T-helper 22 cell (primary cell): Measurements from ENCODE around the gene ASXL2.
"Not testable (repeated sequence)": the region's sequence is repeated elsewhere in the genome, so short reads cannot be mapped to it uniquely, and the experiment has no call there.

Source experiments
- DNase-seq: peaks from one replicate; pipeline ENCODE4 v3.0.0-alpha.2; 2020; ENCODE audit warnings: low read depth

The ASXL2 gene

GRCh38 chr2:25735835-25736234 lies 142.5 kb downstream of the ASXL2 start:
- no peak for DNase-seq

GRCh38 chr2:25728559-25728958 lies 149.7 kb downstream of the ASXL2 start:
- DNase-seq, result no peak

DNA sequence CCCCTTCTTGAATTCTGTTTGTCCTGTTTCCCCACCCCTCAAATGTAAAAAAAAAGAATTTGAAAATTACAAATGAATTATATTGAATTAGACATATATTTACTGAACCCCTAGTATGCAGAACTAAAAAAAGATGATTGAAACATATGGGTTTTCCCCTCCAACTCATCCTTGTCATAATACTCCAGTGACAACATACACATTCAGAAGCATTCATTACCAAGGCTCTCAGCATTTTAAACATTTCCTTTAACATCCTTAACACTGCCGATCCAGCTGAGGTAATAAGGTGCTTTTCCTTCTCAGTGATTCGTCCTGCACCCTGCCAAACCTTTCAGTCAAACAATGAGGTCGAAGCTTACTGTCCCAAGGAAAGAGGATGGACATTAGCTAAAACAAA lies 151.8 kb downstream of the ASXL2 start:
- DNase-seq, result no peak

GRCh38 chr2:25725877-25726276 lies 152.4 kb downstream of the ASXL2 start:
- no peak for DNase-seq

DNA sequence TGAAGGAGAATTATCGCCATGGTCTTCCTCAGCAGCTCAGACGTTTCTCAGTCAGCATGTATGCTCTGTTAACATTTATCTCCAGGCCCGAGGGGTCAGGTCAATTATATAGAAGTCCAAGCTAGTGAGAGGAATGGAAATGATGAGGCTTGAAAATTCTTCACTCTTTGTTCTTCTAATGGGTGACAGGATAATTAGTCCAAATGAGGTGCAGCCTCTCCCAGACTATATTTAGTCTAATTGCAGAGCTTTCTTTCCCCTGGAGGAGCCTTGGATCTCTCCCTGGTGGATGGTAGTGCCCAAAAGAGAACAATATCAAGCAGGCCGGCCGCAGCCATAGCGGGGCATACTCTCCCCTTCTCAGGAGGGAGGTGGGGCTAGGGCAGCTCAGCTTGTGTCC lies 153.5 kb downstream of the ASXL2 start:
- DNase-seq, result no peak

GRCh38 chr2:25722224-25722623 lies 156.1 kb downstream of the ASXL2 start:
- DNase-seq, result no peak

DNA sequence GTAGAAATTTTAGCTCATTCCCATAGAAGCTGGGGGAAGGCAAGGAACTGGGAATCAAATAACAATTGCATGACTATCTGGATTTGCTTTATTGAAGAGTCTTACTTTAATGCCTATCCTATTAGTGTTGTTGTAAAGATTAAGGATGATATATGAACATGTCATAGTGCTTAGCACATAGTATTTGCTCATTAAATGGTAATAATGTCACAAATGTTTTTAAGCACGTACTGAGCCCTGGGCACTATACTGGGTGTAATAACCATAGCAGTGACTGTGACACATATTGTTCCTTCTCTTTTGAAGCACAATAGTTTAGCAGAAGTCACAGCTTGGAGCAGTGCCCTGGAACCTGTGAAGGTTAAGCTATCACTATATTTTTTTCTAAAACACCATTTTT lies 157.7 kb downstream of the ASXL2 start:
- no peak for DNase-seq

- no peak for DNase-seq
These were observed 163.5 kb downstream of the ASXL2 start for GRCh38 chr2:25714740-25715139.

GRCh38 chr2:25712455-25712854 lies 165.8 kb downstream of the ASXL2 start:
- DNase-seq, result no peak

GRCh38 chr2:25711675-25712354 lies 166.5 kb downstream of the ASXL2 start:
- DNase-seq, result no peak

- DNase-seq, result no peak
These were observed 167.5 kb downstream of the ASXL2 start for GRCh38 chr2:25710750-25711149.

DNA sequence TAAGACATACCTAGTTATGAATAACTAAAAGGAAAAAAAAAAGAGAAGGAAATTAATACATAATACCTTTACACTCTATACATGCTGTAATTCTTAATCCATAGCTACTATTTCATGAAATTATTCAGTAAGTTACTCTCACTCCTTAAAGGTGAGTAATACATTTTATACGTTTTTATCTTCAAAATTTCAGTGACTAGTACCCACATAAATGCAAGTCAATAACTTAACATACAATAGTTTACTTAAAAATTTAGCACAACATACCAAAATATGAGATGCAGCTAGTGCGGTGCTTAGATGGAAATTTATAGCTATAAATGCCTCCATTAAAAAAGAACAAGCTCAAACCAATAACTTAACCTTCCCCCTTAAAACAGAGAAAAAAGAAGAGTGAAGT lies 168.9 kb downstream of the ASXL2 start:
- no peak for DNase-seq

DNA sequence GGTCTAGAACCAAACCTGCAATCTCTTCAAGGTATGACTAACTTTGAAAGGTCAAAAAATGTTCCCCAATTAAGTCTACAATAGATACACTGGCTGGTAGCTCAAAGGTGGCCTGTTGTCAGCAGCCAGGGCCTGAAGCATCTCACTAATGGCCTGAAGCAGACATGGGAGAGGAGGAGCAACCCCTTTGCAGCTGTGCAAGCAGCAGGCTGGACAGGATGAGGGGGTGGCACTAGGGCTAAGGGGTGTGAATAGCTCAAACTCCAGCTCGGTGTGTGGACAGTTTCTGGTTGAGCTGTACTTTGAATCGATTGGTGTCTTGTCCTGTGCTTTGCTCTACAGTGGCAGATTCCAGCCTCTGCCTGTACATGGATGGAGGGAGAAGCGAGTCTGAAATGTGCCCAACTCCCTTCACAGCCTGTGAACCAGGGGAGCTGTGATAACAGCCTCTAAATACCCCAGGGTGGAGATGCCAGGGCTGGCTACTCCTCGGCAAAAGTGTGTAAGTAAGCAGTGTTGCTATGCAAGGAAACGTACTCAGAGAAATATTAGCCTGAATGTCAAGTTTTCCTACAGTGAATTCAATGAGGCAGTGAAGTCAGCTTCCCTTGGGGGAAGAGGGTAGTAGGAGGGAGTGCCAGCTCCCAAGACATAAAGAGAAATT lies 170.2 kb downstream of the ASXL2 start:
- no peak for DNase-seq

- not testable (repeated sequence) for DNase-seq
These were observed 172.7 kb downstream of the ASXL2 start for GRCh38 chr2:25705575-25705974.

DNA sequence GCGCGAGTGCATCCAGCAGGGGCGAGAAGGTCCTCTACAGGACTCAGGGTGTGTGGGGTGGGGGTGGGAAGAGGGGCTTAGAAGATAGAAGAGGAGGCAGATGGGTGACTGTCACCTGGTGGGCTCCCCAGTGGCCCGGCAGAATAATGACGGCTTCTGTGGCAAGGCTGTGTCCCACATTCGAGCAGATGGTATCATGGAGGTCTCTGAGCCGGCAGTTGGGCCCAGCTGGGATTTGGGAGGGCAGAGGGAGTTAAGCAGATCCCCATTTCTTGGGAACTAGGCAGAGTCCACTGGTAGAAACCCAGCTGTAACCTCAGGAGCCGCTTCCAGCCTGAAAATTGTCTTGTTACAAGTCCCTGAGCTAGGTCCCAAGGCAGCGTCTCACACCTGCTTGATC lies 176.5 kb downstream of the ASXL2 start:
- DNase-seq, result no peak

GRCh38 chr2:25700221-25700660 lies 178.0 kb downstream of the ASXL2 start:
- DNase-seq, result no peak

DNA sequence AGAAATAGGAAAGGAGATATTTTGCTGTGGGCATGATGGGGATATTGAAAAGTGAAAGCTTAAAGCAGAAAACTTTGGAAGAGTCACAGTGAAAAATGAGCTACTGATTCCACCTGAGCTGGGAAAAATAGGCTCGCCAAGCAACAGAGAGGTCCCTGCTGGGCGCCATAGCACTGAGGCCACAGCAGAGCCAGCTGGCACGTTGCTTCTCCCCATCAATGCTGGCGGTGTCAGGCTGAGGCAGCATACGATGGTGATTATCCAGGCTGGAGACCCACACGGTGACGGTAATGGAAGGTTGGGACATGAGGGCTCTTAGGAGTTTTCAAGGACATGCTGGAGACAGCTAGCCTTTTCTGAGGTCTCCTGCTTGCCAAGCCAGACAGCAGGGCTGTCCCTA lies 179.1 kb downstream of the ASXL2 start:
- no peak for DNase-seq

- no peak for DNase-seq
These were observed 179.5 kb downstream of the ASXL2 start for GRCh38 chr2:25698752-25699151.

- no peak for DNase-seq
These were observed 180.5 kb downstream of the ASXL2 start for GRCh38 chr2:25697559-25698341.

DNA sequence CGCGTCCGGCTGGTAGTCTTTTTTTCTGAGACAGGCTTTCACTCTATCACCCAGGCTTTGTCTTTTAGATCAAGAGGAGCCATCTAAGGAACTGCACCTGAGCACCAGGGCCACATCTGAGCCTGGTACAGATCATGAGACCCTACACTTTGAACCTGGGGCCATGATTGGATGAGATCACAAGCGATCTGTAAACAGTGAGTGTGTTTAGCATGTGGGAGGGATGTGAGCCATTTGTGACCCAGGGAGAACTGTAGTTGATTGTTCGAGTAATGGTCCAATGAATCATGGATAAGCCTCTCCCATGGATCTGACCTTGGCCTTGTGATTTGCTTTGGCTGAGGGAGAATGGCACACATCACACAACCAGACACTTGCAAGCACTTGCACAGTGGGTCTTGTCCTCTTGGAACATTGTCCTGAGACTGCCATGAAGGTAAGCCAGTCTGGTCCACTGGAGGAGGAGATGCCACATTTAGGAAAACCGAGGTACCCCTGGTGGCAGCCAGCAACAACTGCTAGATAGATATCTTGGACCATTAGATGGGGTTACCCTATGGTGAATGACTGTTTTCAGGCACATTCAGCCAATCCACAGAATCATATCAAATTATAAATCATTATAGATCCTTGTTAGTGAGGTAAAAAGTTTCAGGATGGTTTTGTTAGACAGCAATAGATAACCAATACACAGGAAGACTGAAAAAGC lies 185.4 kb downstream of the ASXL2 start:
- DNase-seq, result no peak

DNA sequence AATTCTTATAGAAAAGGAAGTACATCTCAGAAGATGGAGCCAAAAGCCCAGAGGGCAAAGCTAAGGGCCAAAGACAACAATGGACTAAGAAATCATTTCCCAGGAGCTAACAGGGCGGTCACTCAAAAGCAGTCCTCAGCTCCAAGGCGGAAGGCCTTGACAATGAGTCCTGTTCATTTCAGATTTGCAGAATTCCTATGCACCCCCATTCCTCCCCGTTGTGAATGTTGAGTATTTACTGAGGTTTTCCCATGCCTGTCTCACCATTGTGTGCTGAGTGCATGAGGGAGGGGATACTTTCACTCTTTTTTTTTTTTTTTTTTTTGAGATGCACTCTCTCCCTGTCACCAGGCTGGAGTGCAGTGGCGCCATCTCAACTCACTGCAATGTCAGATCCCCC lies 186.1 kb downstream of the ASXL2 start:
- no peak for DNase-seq

DNA sequence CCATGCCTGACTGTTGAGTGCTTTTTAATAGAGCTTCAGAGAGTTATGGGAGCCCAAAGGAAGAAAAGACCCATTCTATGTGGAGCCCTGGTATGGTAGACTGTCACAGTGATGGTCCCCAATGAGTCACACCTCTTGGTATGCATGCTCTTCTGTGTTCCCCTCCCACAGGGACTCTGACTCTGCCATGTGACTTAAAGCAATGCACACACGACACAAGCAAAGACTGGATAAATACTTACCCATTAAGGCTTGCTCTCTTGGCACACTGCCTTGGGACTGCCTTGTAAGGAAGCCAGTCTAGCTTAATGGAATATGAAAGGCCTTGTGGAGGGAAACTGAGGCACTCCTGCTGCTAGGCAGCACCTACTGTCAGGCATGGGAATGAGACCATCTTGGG lies 188.2 kb downstream of the ASXL2 start:
- DNase-seq, result no peak

DNA sequence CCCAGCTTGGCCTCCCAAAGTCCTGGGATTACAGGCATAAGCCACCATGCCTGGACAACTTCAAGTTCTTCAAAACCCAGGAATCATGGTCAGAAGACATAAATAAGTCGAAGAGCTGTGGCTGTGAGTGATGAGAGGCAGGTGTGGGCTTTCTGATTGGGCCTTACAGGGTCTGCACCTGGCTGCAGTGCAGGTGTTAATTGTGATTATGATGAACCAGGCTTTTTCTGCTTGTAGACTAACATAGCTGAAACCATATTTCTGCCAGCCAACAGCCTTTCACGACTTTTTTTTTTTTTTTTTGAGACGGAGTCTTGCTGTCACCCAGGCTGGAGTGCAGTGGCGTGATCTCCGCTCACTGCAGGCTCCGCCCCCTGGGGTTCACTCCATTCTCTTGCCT lies 190.1 kb downstream of the ASXL2 start:
- DNase-seq, result no peak
